HepG2 (cell line): ENCODE data around the gene HTR6. TPM values are rescaled to one million over a fixed set of nuclear protein-coding genes. Genes with fewer than 3 reads are reported as not detected.

Experiments
- ATAC-seq: fragments of 200-7000 bp; cut with Tn5 transposase; 3 replicates; pipeline ENCODE4 v1.9.1; 2020; ENCODE audit warnings: mild to moderate bottlenecking, moderate library complexity
- BruUV-seq: library from RNA; stranded (reverse); fragments of 400-500 nt; replicated peaks from 2 replicates; lab custom pipeline; 2021; lab: Mats Ljungman, UMichigan
- CTCF ChIA-PET: fragments of 300-600 bp; formaldehyde crosslinking; extraction: SDS; loops from one replicate; lab custom pipeline; 2021; ENCODE audit warnings: low total read pairs, inconsistent platforms, low intra/inter-chr PET ratio; lab: Yijun Ruan, JAX
- POLR2A ChIA-PET: fragments of 350-600 bp; sonication (Branson Sonifier 250); formaldehyde crosslinking; loops from one replicate; lab custom pipeline; 2020; ENCODE audit warnings: antibody characterized with exemption, inconsistent platforms; lab: Yijun Ruan, JAX
- DNase-seq: peaks from one replicate; pipeline ENCODE4 v3.0.0-alpha.2; 2015; ENCODE audit warnings: low spot score
- FAIRE-seq: peaks from 3 replicates; lab custom pipeline; 2011; peaks lifted over from hg19 to GRCh38; lab: Jason Lieb, UNC
- H2AFZ ChIP-seq: one replicate; pipeline ENCODE4 v1.6.1; 2011; ENCODE audit warnings: low read length, inconsistent platforms
- H3K27ac ChIP-seq: fragments of 300-600 bp; 3 replicates; pipeline ENCODE4 v1.8.0; 2011; ENCODE audit warnings: mixed run types, mild to moderate bottlenecking, mixed read lengths, low read length, inconsistent platforms; ENCODE audit not compliant: insufficient read depth; ENCODE audit errors: extremely low read length
- H3K27me3 ChIP-seq, 2 experiments: fragments of 200-600 bp in 1 of 2; 2 replicates in 1 of 2; 3 replicates in 1 of 2; pipeline versions ENCODE4 v1.6.0 to v1.8.0; 2011; ENCODE audit warnings: low read length in 2 of 2, mild to moderate bottlenecking in 2 of 2, moderate library complexity in 2 of 2, inconsistent platforms in 1 of 2; ENCODE audit not compliant: insufficient read depth in 2 of 2, control insufficient read depth in 1 of 2
- H3K36me3 ChIP-seq, 2 experiments: fragments of 200-600 bp in 1 of 2; replicated peaks in 1 of 2; 2 replicates in 1 of 2; 3 replicates in 1 of 2; pipeline versions ENCODE4 v1.5.1 to v1.8.0; 2011; ENCODE audit warnings: low read length in 2 of 2, inconsistent platforms in 1 of 2; ENCODE audit not compliant: insufficient read depth in 2 of 2, control insufficient read depth in 1 of 2
- H3K4me1 ChIP-seq: 2 replicates; pipeline ENCODE4 v1.5.1; 2012; ENCODE audit warnings: low read length, inconsistent platforms; ENCODE audit not compliant: insufficient read depth
- H3K4me2 ChIP-seq: 2 replicates; pipeline ENCODE4 v1.6.0; 2011; ENCODE audit warnings: low read depth, low read length, inconsistent platforms
- H3K4me3 ChIP-seq, 3 experiments: fragments of 200-600 bp in 1 of 3; sonication (generic), shearing (Covaris generic) in 1 of 3; replicated peaks in 1 of 3; 2 replicates each; pipeline ENCODE4 v1.5.1; 2011 to 2016; ENCODE audit warnings: low read length in 3 of 3, inconsistent platforms in 2 of 3, low read depth in 2 of 3, mild to moderate bottlenecking in 2 of 3, control low read depth in 1 of 3, mixed read lengths in 1 of 3; ENCODE audit not compliant: insufficient read depth in 1 of 3
- H3K79me2 ChIP-seq: one replicate; pipeline ENCODE4 v1.6.1; 2011; ENCODE audit warnings: low read length, inconsistent platforms; ENCODE audit not compliant: insufficient read depth
- H3K9ac ChIP-seq: 2 replicates; pipeline ENCODE4 v1.6.0; 2011; ENCODE audit warnings: mild to moderate bottlenecking, low read depth, low read length, inconsistent platforms; ENCODE audit not compliant: insufficient read depth
- H3K9me3 ChIP-seq: 2 replicates; pipeline ENCODE4 v1.5.1; 2012; ENCODE audit warnings: mild to moderate bottlenecking, low read length
- H4K20me1 ChIP-seq: 2 replicates; pipeline ENCODE4 v1.6.0; 2011; ENCODE audit warnings: inconsistent platforms, mild to moderate bottlenecking, low read length, moderate library complexity; ENCODE audit not compliant: insufficient read depth
- AGO1 ChIP-seq: fragments of 200-400 bp; formaldehyde crosslinking; IDR thresholded peaks from 2 replicates; pipeline ENCODE4 v1.6.1; 2017; ENCODE audit warnings: mild to moderate bottlenecking, low read depth, low read length, moderate library complexity; ENCODE audit not compliant: poor library complexity, severe bottlenecking
- FOXA1 ChIP-seq, 2 experiments: fragments of 450-650 bp in 1 of 2; sonication (generic) in 1 of 2; formaldehyde crosslinking in 1 of 2; IDR thresholded peaks; 2 replicates each; pipeline versions ENCODE4 v1.4.0 to v1.6.1; 2016 to 2020; ENCODE audit warnings: missing genetic modification reagents in 1 of 2
- KDM2A ChIP-seq: sonication (generic); formaldehyde crosslinking; IDR thresholded peaks from 2 replicates; pipeline ENCODE4 v1.4.0; 2020; ENCODE audit warnings: low read depth, missing genetic modification reagents, borderline replicate concordance
- PBX2 ChIP-seq: IDR thresholded peaks from 2 replicates; pipeline ENCODE4 v1.6.1; 2016; ENCODE audit warnings: control low read depth
- POGZ ChIP-seq: sonication (generic); formaldehyde crosslinking; IDR thresholded peaks from 2 replicates; pipeline ENCODE4 v1.4.0; 2020; ENCODE audit warnings: mild to moderate bottlenecking, missing genetic modification reagents
- SNAPC5 ChIP-seq: sonication (generic); formaldehyde crosslinking; IDR thresholded peaks from 2 replicates; pipeline ENCODE4 v1.8.1; 2023; ENCODE audit warnings: mild to moderate bottlenecking, missing genetic modification reagents, borderline replicate concordance
- TFAP4 ChIP-seq: sonication (generic); IDR thresholded peaks from 2 replicates; pipeline ENCODE4 v1.6.1; 2016; ENCODE audit warnings: low read depth, borderline replicate concordance
- TSC22D2 ChIP-seq: sonication (generic); formaldehyde crosslinking; IDR thresholded peaks from 2 replicates; pipeline ENCODE4 v1.5.1; 2020; ENCODE audit warnings: missing genetic modification reagents, mild to moderate bottlenecking, borderline replicate concordance
- ZBTB34 ChIP-seq: sonication (generic); formaldehyde crosslinking; IDR thresholded peaks from 2 replicates; pipeline ENCODE4 v1.8.0; 2022; ENCODE audit warnings: mild to moderate bottlenecking, missing genetic modification reagents
- ZMYM3 ChIP-seq: sonication (generic); formaldehyde crosslinking; IDR thresholded peaks from 2 replicates; pipeline ENCODE4 v1.5.1; 2020; ENCODE audit warnings: mild to moderate bottlenecking, missing genetic modification reagents
- ZNF142 ChIP-seq: sonication (generic); formaldehyde crosslinking; IDR thresholded peaks from 2 replicates; pipeline ENCODE4 v1.4.0; 2020; ENCODE audit warnings: missing genetic modification reagents
- ZNF549 ChIP-seq: sonication (generic); formaldehyde crosslinking; IDR thresholded peaks from 2 replicates; pipeline ENCODE4 v1.5.0; 2020; ENCODE audit warnings: missing genetic modification reagents
- ZNF703 ChIP-seq: sonication (generic); formaldehyde crosslinking; IDR thresholded peaks from 2 replicates; pipeline ENCODE4 v1.5.1; 2020; ENCODE audit warnings: missing genetic modification reagents, mild to moderate bottlenecking, moderate library complexity, borderline replicate concordance
- WGBS: methylation state at CpG from one replicate; pipeline ENCODE4 v1.1.6; 2017; ENCODE audit warnings: low lambda C conversion rate; 5-methylcytosine and 5-hydroxymethylcytosine counted together
- in situ Hi-C: cut with HindIII; loops from 2 replicates; pipeline ENCODE4 v1.10.0; 2017; ENCODE audit warnings: low pct_unique_long_range_greater_than_20kb; ENCODE audit not compliant: extremely low pct_ligation_motif_present
- intact Hi-C: fragments of 100-400 bp; cut with micrococcal nuclease; formaldehyde crosslinking; loops from one replicate; pipeline ENCODE4 v1.10.0; 2022; ENCODE audit not compliant: unreplicated experiment
- polyA plus RNA-seq, 8 experiments: library from polyadenylated mRNA; depleted of rRNA in 3 of 8; stranded (reverse) in 7 of 8; unstranded in 1 of 8; fragments of >200 nt; fragmentation: Illumina TruSeq in 4 of 8; extraction: Trizol in 4 of 8; gene quantifications; 2 replicates each; pipeline versions ENCODE4 v1.2.1 to v1.2.3, GENCODE V29; 2011 to 2016; ENCODE audit warnings: low read depth in 4 of 8, missing spikeins in 1 of 8, mixed read lengths in 1 of 8; ENCODE audit not compliant: insufficient read depth in 1 of 8
- total RNA-seq, 5 experiments: library from RNA; depleted of rRNA; stranded (reverse); fragments of >200 nt; fragmentation: Illumina TruSeq; extraction: Trizol; gene quantifications; 2 replicates each; pipeline ENCODE4 v1.2.3, GENCODE V29; 2016; ENCODE audit warnings: low read depth in 1 of 5

The HTR6 gene
- total and polyA plus RNA-seq, 2 of the 13 experiments (the other 11 are each of a cell fraction or from before 2014, with no cell fraction given), result 0.04 TPM; not detected in 1

- Histone ChIP-seq H3K9me3 (no peaks in the 10 kb centered on the region), H3K4me3 (no peak overlapping the region), H4K20me1 (no peaks in the 10 kb centered on the region), H3K4me2 (no peak overlapping the region), H3K79me2 (no peaks in the 10 kb centered on the region), H3K9ac (no peak overlapping the region), H3K27ac (no peak overlapping the region)
- POLR2A ChIA-PET, result no interaction called here
- FAIRE-seq, result no peak
- CTCF ChIA-PET, result no interaction called here
- 52% methylated on average over 4 of the region's 4 CpGs for WGBS
- no peak for TF ChIP-seq ZMYM3 (CRISPR knock-in tag)
- TF ChIP-seq ZNF703 (CRISPR knock-in tag), result no peak
- no peak for TF ChIP-seq POGZ (CRISPR knock-in tag)
- TF ChIP-seq AGO1, result no peak
- TF ChIP-seq ZNF142 (CRISPR knock-in tag), result no peak
- no peak for TF ChIP-seq SNAPC5 (CRISPR knock-in tag)
- TF ChIP-seq FOXA1 (IDR thresholded peaks at IDR 0.05), result no peak
- no peak for TF ChIP-seq FOXA1 (CRISPR knock-in tag; IDR thresholded peaks at IDR 0.05)
- no peak for TF ChIP-seq TSC22D2 (CRISPR knock-in tag)
- no peak for TF ChIP-seq KDM2A (CRISPR knock-in tag)
- TF ChIP-seq ZBTB34, result no peak
- no peak for TF ChIP-seq PBX2 (CRISPR knock-in tag)
- no peak for TF ChIP-seq ZNF549 (CRISPR knock-in tag)
- TF ChIP-seq TFAP4, result no peak
- TF ChIP-seq, all 625 proteins: peak for 0
- Histone ChIP-seq H2AFZ (no peak overlapping the region), H3K4me1 (peaks cover 6% of the 10 kb centered on the region), H3K36me3 (no peaks in the 10 kb centered on the region), H3K27me3 (no peaks in the 10 kb centered on the region)
- ATAC-seq (no peak), DNase-seq (no peak)
- in situ Hi-C loops (no loop called here), intact Hi-C loops (no loop called here)
- no TSS peak for BruUV-seq
Observed at GRCh38 chr1:19709260-19709793, 44.7 kb downstream of the HTR6 start.
